MM.1S (cell line): Measurements from ENCODE around the gene GBP4.

ENCODE experiments used
- CTCF ChIP-seq: fragments of 300-600 bp; sonication (generic); IDR thresholded peaks from 2 replicates; pipeline ENCODE4 v1.5.1; 2016; ENCODE audit warnings: antibody characterized with exemption, low read length, mixed read lengths
- EZH2 ChIP-seq: fragments of 300-600 bp; sonication (generic); optimal IDR thresholded peaks from 2 replicates; pipeline ENCODE3; 2017; ENCODE audit warnings: low read depth, mild to moderate bottlenecking, antibody characterized with exemption, low read length, mixed read lengths
- EZH2phosphoT487 ChIP-seq: fragments of 300-600 bp; sonication (generic); IDR thresholded peaks from 2 replicates; pipeline ENCODE4 v1.6.1; 2018; ENCODE audit warnings: antibody characterized with exemption, low read length

- no peak for TF ChIP-seq CTCF
- no peak for TF ChIP-seq EZH2
- TF ChIP-seq EZH2phosphoT487, result no peak
These were observed 661 bp downstream of the GBP4 start for GRCh38 chr1:89198081-89198480.
